K562 (cell line): ENCODE data around the gene COLQ. TPM values are rescaled to one million over a fixed set of nuclear protein-coding genes. Genes with fewer than 3 reads are reported as not detected.

Experiments used
- ARID3A ChIP-seq: IDR thresholded peaks from 2 replicates; pipeline ENCODE4 v1.6.1; 2012; ENCODE audit warnings: low read depth, low read length, improper control_type of control experiment, borderline replicate concordance
- ASH1L ChIP-seq: fragments of 450-650 bp; IDR thresholded peaks from 2 replicates; pipeline ENCODE4 v1.6.1; 2018; ENCODE audit warnings: borderline replicate concordance, mild to moderate bottlenecking, low read depth; ENCODE audit not compliant: partially characterized antibody
- BMI1 ChIP-seq: fragments of 150-350 bp; IDR thresholded peaks from 2 replicates; pipeline ENCODE4 v1.6.1; 2014; ENCODE audit warnings: low read length
- E2F6 ChIP-seq, 2 experiments: IDR thresholded peaks; 2 replicates each; pipeline ENCODE4 v1.6.1; 2011; ENCODE audit warnings: borderline replicate concordance in 1 of 2, control low read depth in 1 of 2, low read depth in 1 of 2, low read length in 1 of 2, mild to moderate bottlenecking in 1 of 2, mixed read lengths in 1 of 2, moderate library complexity in 1 of 2; ENCODE audit not compliant: insufficient read depth in 1 of 2, insufficient read length in 1 of 2, poor library complexity in 1 of 2, severe bottlenecking in 1 of 2; ENCODE audit errors: extremely low read depth in 1 of 2
- ETS1 ChIP-seq: conservative IDR thresholded peaks from 2 replicates; pipeline ENCODE4 v1.6.1; 2011; ENCODE audit warnings: low read depth, mild to moderate bottlenecking, low read length; ENCODE audit not compliant: control insufficient read depth
- ETV1 ChIP-seq: fragments of 450-650 bp; conservative IDR thresholded peaks from 2 replicates; pipeline ENCODE4 v1.6.1; 2016; ENCODE audit warnings: missing genetic modification characterization, control low read depth, low read depth, missing compliant biosample characterization
- FOXO4 ChIP-seq: fragments of 450-650 bp; formaldehyde crosslinking; IDR thresholded peaks from 2 replicates; pipeline ENCODE4 v1.4.0; 2020; ENCODE audit warnings: mild to moderate bottlenecking, moderate library complexity
- LEF1 ChIP-seq: fragments of 450-650 bp; IDR thresholded peaks from 2 replicates; pipeline ENCODE4 v1.6.1; 2016; ENCODE audit warnings: mild to moderate bottlenecking
- NRF1 ChIP-seq, 2 experiments: fragments of 450-650 bp; IDR thresholded peaks in 1 of 2; conservative IDR thresholded peaks in 1 of 2; 2 replicates each; pipeline ENCODE4 v1.6.1; 2014; ENCODE audit warnings: mild to moderate bottlenecking in 2 of 2
- POLR2AphosphoS2 ChIP-seq: IDR thresholded peaks from 2 replicates; pipeline ENCODE4 v1.6.1; 2012; ENCODE audit warnings: low read length, improper control_type of control experiment
- ZNF507 ChIP-seq: conservative IDR thresholded peaks from 2 replicates; pipeline ENCODE4 v1.6.1; 2017; ENCODE audit warnings: missing genetic modification characterization, missing compliant biosample characterization
- ZNF696 ChIP-seq: fragments of 250-450 bp; sonication (Bioruptor Pico); conservative IDR thresholded peaks from 2 replicates; pipeline ENCODE4 v1.4.0; 2020; ENCODE audit warnings: mild to moderate bottlenecking, moderate library complexity
- polyA plus RNA-seq, 8 experiments: library from polyadenylated mRNA; depleted of rRNA in 4 of 8; stranded (reverse) in 5 of 8; unstranded in 3 of 8; fragments of >200 nt; fragmentation: Nextera tagmentation in 2 of 8; fragmentation: Illumina TruSeq in 1 of 8; extraction: Ambion mirVana in 2 of 8; extraction: Trizol in 1 of 8; gene quantifications; 2 replicates each; pipeline versions ENCODE4 v1.2.1 to v1.2.3, GENCODE V29; 2011 to 2014; ENCODE audit warnings: inconsistent platforms in 1 of 8, missing spikeins in 1 of 8
- total RNA-seq, 7 experiments: library from RNA; depleted of rRNA in 6 of 7; stranded (reverse); fragments of >200 nt in 6 of 7; fragmentation: Illumina TruSeq in 2 of 7; extraction: Trizol in 2 of 7; gene quantifications; 2 replicates each; pipeline versions ENCODE4 v1.2.1 to v1.2.3, GENCODE V29; 2011 to 2021; ENCODE audit warnings: low replicate concordance in 1 of 7
- TF ChIP-seq, protein P1 (sequence below), 2 experiments: fragments of 450-650 bp in 1 of 2; sonication (generic) in 1 of 2; formaldehyde crosslinking in 1 of 2; IDR thresholded peaks in 1 of 2; conservative IDR thresholded peaks in 1 of 2; 2 replicates each; pipeline versions ENCODE4 v1.6.1 to v1.8.1; 2016 to 2023; ENCODE audit warnings: mild to moderate bottlenecking in 2 of 2, moderate library complexity in 2 of 2, inconsistent platforms in 1 of 2, missing genetic modification reagents in 1 of 2
- TF ChIP-seq, protein P2 (sequence below): fragments of 450-650 bp; IDR thresholded peaks from 2 replicates; pipeline ENCODE4 v1.6.1; 2016; ENCODE audit warnings: borderline replicate concordance

Gene COLQ
- total and polyA plus RNA-seq, 9 of the 15 experiments (the other 6 are each of a cell fraction or from before 2014, with no cell fraction given) = 0.04 to 0.36 (median 0.27) TPM; not detected in 4

DNA sequence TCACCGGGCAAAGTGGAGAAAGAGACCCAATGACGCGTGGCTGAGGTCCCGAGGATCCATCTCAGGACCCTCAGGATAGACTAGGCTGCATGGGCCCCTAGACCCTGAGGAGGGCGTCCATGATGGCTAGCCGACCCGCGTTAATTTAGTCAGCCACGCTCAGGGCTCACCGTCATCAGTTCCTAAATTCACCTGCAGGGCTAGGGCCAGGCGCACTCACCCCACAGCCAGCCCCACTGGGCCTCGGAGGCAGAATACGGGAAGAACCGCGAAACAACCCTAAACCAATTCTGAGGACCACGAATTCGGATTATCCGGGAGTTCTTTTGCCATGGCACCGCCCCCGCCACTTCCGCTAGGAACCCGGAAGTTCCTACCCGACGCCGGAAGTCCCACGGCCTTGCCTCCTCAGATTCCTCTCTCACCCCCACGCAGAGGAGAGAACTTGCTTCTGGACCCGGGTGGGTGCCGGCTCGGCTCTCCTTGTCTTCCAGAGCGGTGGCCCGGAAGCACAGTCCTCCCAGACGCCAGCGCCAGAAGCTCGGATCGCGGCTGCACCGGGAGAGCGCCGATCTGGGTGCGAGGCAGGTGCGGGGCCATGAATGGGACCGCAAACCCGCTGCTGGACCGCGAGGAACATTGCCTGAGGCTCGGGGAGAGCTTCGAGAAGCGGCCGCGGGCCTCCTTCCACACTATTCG is 94.2 kb downstream of the COLQ start, which contains the start of the genes EAF1 and METTL6 (continued):
- TF ChIP-seq FOXO4 (CRISPR knock-in tag) (no peak), ZNF507 (tag) (no peak), ASH1L (peak; percentile 60), ZNF696 (CRISPR knock-in tag) (no peak), ETS1 (peak; percentile 83; the same call in 1 of the 2 replicates), ETV1 (tag) (peak; percentile 90), BMI1 (no peak), LEF1 (no peak), NRF1 (conservative IDR thresholded peaks at IDR 0.05 in 1 of 2, IDR thresholded peaks at IDR 0.05 in 1 of 2) (0 out of 4 replicates have a peak, but pooled peaks of 1 of the 2 experiments have one; percentile 37), POLR2AphosphoS2 (no peak), E2F6 (IDR thresholded peaks at IDR 0.05; ENCODE audit: borderline replicate concordance in 1 of 2, extremely low read depth in 1 of 2, insufficient read depth in 1 of 2, insufficient read length in 1 of 2, low read depth in 1 of 2, low read length in 1 of 2, poor library complexity in 1 of 2, severe bottlenecking in 1 of 2) (peak in 1 of 2 experiments; percentile 5), ARID3A (no peak)
- TF ChIP-seq, protein P1, sequence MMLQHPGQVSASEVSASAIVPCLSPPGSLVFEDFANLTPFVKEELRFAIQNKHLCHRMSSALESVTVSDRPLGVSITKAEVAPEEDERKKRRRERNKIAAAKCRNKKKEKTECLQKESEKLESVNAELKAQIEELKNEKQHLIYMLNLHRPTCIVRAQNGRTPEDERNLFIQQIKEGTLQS (IDR thresholded peaks at IDR 0.05) = no peak
- TF ChIP-seq, protein P1 (CRISPR knock-in tag; conservative IDR thresholded peaks at IDR 0.05) = no peak
- TF ChIP-seq, protein P2, sequence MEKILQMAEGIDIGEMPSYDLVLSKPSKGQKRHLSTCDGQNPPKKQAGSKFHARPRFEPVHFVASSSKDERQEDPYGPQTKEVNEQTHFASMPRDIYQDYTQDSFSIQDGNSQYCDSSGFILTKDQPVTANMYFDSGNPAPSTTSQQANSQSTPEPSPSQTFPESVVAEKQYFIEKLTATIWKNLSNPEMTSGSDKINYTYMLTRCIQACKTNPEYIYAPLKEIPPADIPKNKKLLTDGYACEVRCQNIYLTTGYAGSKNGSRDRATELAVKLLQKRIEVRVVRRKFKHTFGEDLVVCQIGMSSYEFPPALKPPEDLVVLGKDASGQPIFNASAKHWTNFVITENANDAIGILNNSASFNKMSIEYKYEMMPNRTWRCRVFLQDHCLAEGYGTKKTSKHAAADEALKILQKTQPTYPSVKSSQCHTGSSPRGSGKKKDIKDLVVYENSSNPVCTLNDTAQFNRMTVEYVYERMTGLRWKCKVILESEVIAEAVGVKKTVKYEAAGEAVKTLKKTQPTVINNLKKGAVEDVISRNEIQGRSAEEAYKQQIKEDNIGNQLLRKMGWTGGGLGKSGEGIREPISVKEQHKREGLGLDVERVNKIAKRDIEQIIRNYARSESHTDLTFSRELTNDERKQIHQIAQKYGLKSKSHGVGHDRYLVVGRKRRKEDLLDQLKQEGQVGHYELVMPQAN = peak; percentile 85
